HG03571 (cell line): ENCODE data around the gene PAM.
"Not testable (repeated sequence)": the region's sequence is repeated elsewhere in the genome, so short reads cannot be mapped to it uniquely, and the experiment has no call there.

Experiments used
- ATAC-seq: cut with Tn5 transposase; IDR thresholded peaks from one replicate; pipeline ENCODE4 v1.9.1; 2021; ENCODE audit not compliant: unreplicated experiment

PAM gene

GRCh38 chr5:102750151-102750834, 4.8 kb upstream of the PAM start:
- no peak for ATAC-seq

- not testable (repeated sequence) for ATAC-seq
Measured at GRCh38 chr5:102751903-102752376, 3.2 kb upstream of the PAM start.

- no peak for ATAC-seq
Measured at GRCh38 chr5:102753889-102754766, 977 bp upstream of the PAM start.

GRCh38 chr5:102755686-102756371, 724 bp downstream of the PAM start:
- ATAC-seq = peak; percentile 56

GRCh38 chr5:102758576-102758975, 3.5 kb downstream of the PAM start:
- no peak for ATAC-seq

- no peak for ATAC-seq
Measured at GRCh38 chr5:102759289-102759688, 4.2 kb downstream of the PAM start.

- ATAC-seq = no peak
Measured at GRCh38 chr5:102759700-102760099, 4.6 kb downstream of the PAM start.

- no peak for ATAC-seq
Measured at GRCh38 chr5:102760815-102761214, 5.7 kb downstream of the PAM start.

- ATAC-seq = peak; percentile 71
Measured at GRCh38 chr5:102762095-102762534, 7.0 kb downstream of the PAM start.

GRCh38 chr5:102762562-102763227, 7.6 kb downstream of the PAM start:
- no peak for ATAC-seq

GRCh38 chr5:102763734-102764133, 8.6 kb downstream of the PAM start:
- ATAC-seq = no peak

GRCh38 chr5:102764381-102765004, 9.4 kb downstream of the PAM start:
- no peak for ATAC-seq

- ATAC-seq = no peak
Measured at GRCh38 chr5:102765350-102765749, 10.2 kb downstream of the PAM start.

GRCh38 chr5:102766295-102767090, 11.4 kb downstream of the PAM start:
- no peak for ATAC-seq

- ATAC-seq = no peak
Measured at GRCh38 chr5:102767862-102768261, 12.8 kb downstream of the PAM start.

- ATAC-seq = no peak
Measured at GRCh38 chr5:102770803-102771202, 15.7 kb downstream of the PAM start.

GRCh38 chr5:102771435-102771834, 16.3 kb downstream of the PAM start:
- no peak for ATAC-seq

- ATAC-seq = no peak
Measured at GRCh38 chr5:102772273-102772672, 17.2 kb downstream of the PAM start.

GRCh38 chr5:102773133-102773532, 18.0 kb downstream of the PAM start:
- no peak for ATAC-seq

GRCh38 chr5:102775756-102776155, 20.7 kb downstream of the PAM start:
- ATAC-seq = not testable (repeated sequence)
